H1 (cell line): ENCODE results near the gene NAAA. TPM values are rescaled to one million over a fixed set of nuclear protein-coding genes. Genes with fewer than 3 reads are reported as not detected.

Experiments used
- CTCF ChIA-PET: fragments of 300-600 bp; sonication (Branson Sonifier 250); formaldehyde crosslinking; loops from one replicate; lab custom pipeline; 2021; ENCODE audit not compliant: partially characterized antibody; lab: Charles Lee
- POLR2A ChIA-PET: fragments of 300-600 bp; sonication (Branson Sonifier 250); formaldehyde crosslinking; loops from one replicate; lab custom pipeline; 2021; ENCODE audit warnings: inconsistent platforms; ENCODE audit not compliant: partially characterized antibody; lab: Charles Lee
- DNase-seq, 2 experiments: peaks; one replicate each; pipeline versions ENCODE4 v3.0.0 to v3.0.0-alpha.2; 2010 to 2022; ENCODE audit warnings: low spot score in 2 of 2, low read depth in 1 of 2, mixed read lengths in 1 of 2
- FAIRE-seq: peaks from 2 replicates; lab custom pipeline; 2011; peaks lifted over from hg19 to GRCh38; lab: Jason Lieb, UNC
- H2AFZ ChIP-seq: 2 replicates; pipeline ENCODE4 v1.8.1; 2012; ENCODE audit warnings: low read length, inconsistent platforms
- H2AK5ac ChIP-seq: 2 replicates; pipeline ENCODE4 v1.6.1; 2013; ENCODE audit warnings: low read depth, low read length
- H2BK120ac ChIP-seq: replicated peaks from 2 replicates; pipeline ENCODE3; 2013; ENCODE audit warnings: low read depth, low read length, inconsistent platforms
- H2BK12ac ChIP-seq: 2 replicates; pipeline ENCODE4 v1.6.1; 2013; ENCODE audit warnings: low read depth, low read length
- H2BK15ac ChIP-seq: 2 replicates; pipeline ENCODE4 v1.6.1; 2013; ENCODE audit warnings: low read length
- H2BK20ac ChIP-seq: 2 replicates; pipeline ENCODE4 v1.6.1; 2013; ENCODE audit warnings: low read length
- H2BK5ac ChIP-seq: 2 replicates; pipeline ENCODE4 v1.6.1; 2013; ENCODE audit warnings: low read depth, low read length
- H3K14ac ChIP-seq: 2 replicates; pipeline ENCODE4 v1.6.1; 2013; ENCODE audit warnings: inconsistent platforms; ENCODE audit not compliant: insufficient read length
- H3K18ac ChIP-seq: 2 replicates; pipeline ENCODE4 v1.6.1; 2013; ENCODE audit warnings: low read length; ENCODE audit errors: extremely low read depth
- H3K23ac ChIP-seq: 2 replicates; pipeline ENCODE4 v1.6.1; 2013; ENCODE audit warnings: inconsistent platforms; ENCODE audit not compliant: insufficient read length
- H3K23me2 ChIP-seq: 2 replicates; pipeline ENCODE4 v1.6.1; 2013; ENCODE audit warnings: low read depth, low read length
- H3K27ac ChIP-seq: 2 replicates; pipeline ENCODE4 v1.6.1; 2011; ENCODE audit warnings: low read depth, low read length, inconsistent platforms
- H3K27me3 ChIP-seq, 4 experiments: replicated peaks in 1 of 4; 1 replicate in 1 of 4; 2 replicates in 3 of 4; pipeline versions ENCODE4 v1.6.1 to v1.8.1; 2011 to 2013; ENCODE audit warnings: low read length in 3 of 4, mild to moderate bottlenecking in 3 of 4, inconsistent platforms in 2 of 4, mixed read lengths in 2 of 4, moderate library complexity in 1 of 4; ENCODE audit not compliant: control insufficient read depth in 3 of 4, insufficient read depth in 3 of 4; ENCODE audit errors: extremely low read depth in 1 of 4
- H3K36me3 ChIP-seq, 4 experiments: 2 replicates each; pipeline versions ENCODE4 v1.6.1 to v1.8.1; 2011 to 2013; ENCODE audit warnings: mild to moderate bottlenecking in 4 of 4, low read length in 3 of 4, moderate library complexity in 2 of 4, control low read depth in 1 of 4, inconsistent platforms in 1 of 4; ENCODE audit not compliant: insufficient read depth in 4 of 4, control insufficient read depth in 2 of 4
- H3K4ac ChIP-seq: replicated peaks from 2 replicates; pipeline ENCODE3; 2013; ENCODE audit warnings: low read length, low read depth, mixed read lengths, inconsistent platforms; ENCODE audit not compliant: insufficient read length
- H3K4me1 ChIP-seq, 4 experiments: replicated peaks in 1 of 4; 1 replicate in 1 of 4; 2 replicates in 3 of 4; pipeline versions ENCODE4 v1.6.1 to v1.8.1; 2011 to 2013; ENCODE audit warnings: low read length in 3 of 4, inconsistent platforms in 2 of 4, mixed read lengths in 1 of 4; ENCODE audit not compliant: insufficient read depth in 4 of 4, control insufficient read depth in 3 of 4
- H3K4me2 ChIP-seq, 2 experiments: 2 replicates each; pipeline versions ENCODE4 v1.6.1 to v1.8.1; 2011 to 2013; ENCODE audit warnings: low read depth in 2 of 2, low read length in 2 of 2, control low read depth in 1 of 2, inconsistent platforms in 1 of 2, mild to moderate bottlenecking in 1 of 2; ENCODE audit not compliant: insufficient read depth in 1 of 2
- H3K4me3 ChIP-seq, 4 experiments: fragments of 200-600, 300-600 bp in 1 of 4; sonication (generic), shearing (Covaris generic), sonication (Bioruptor Twin) in 1 of 4; 2 replicates each; pipeline versions ENCODE4 v1.5.1 to v1.8.1; 2011 to 2016; ENCODE audit warnings: low read length in 4 of 4, low read depth in 3 of 4, control low read depth in 2 of 4, inconsistent platforms in 2 of 4, mild to moderate bottlenecking in 2 of 4, mixed read lengths in 1 of 4, moderate library complexity in 1 of 4; ENCODE audit not compliant: insufficient read depth in 2 of 4; ENCODE audit errors: extremely low read depth in 1 of 4
- H3K56ac ChIP-seq: replicated peaks from 2 replicates; pipeline ENCODE3; 2013; ENCODE audit warnings: low read depth, mild to moderate bottlenecking, mixed read lengths, low read length, inconsistent platforms; ENCODE audit not compliant: insufficient read length
- H3K79me1 ChIP-seq: 2 replicates; pipeline ENCODE4 v1.6.1; 2013; ENCODE audit warnings: low read depth, low read length, control low read depth
- H3K79me2 ChIP-seq, 2 experiments: 2 replicates each; pipeline versions ENCODE4 v1.6.1 to v1.8.1; 2012 to 2013; ENCODE audit warnings: low read length in 2 of 2, mild to moderate bottlenecking in 2 of 2, inconsistent platforms in 1 of 2; ENCODE audit not compliant: insufficient read depth in 2 of 2, control insufficient read depth in 1 of 2
- H3K9ac ChIP-seq, 4 experiments: replicated peaks in 1 of 4; 1 replicate in 1 of 4; 2 replicates in 3 of 4; pipeline versions ENCODE4 v1.6.1 to v1.8.1; 2011 to 2013; ENCODE audit warnings: low read depth in 3 of 4, low read length in 3 of 4, control low read depth in 2 of 4, mild to moderate bottlenecking in 2 of 4, moderate library complexity in 2 of 4, inconsistent platforms in 1 of 4; ENCODE audit errors: extremely low read depth in 1 of 4
- H3K9me3 ChIP-seq, 2 experiments: 2 replicates each; pipeline versions ENCODE4 v1.6.1 to v1.8.1; 2012 to 2013; ENCODE audit warnings: mild to moderate bottlenecking in 2 of 2, moderate library complexity in 2 of 2, control low read depth in 1 of 2, inconsistent platforms in 1 of 2, low read depth in 1 of 2, low read length in 1 of 2, mixed read lengths in 1 of 2; ENCODE audit not compliant: insufficient read depth in 2 of 2
- H4K20me1 ChIP-seq, 2 experiments: replicated peaks in 1 of 2; 2 replicates each; pipeline versions ENCODE3 to v1.8.1; 2011 to 2013; ENCODE audit warnings: inconsistent platforms in 2 of 2, low read length in 2 of 2, mild to moderate bottlenecking in 1 of 2; ENCODE audit not compliant: insufficient read depth in 2 of 2, control insufficient read depth in 1 of 2
- H4K5ac ChIP-seq: 2 replicates; pipeline ENCODE4 v1.6.1; 2013; ENCODE audit warnings: low read length, low read depth, mixed read lengths, inconsistent platforms; ENCODE audit not compliant: insufficient read length
- H4K8ac ChIP-seq: 2 replicates; pipeline ENCODE4 v1.8.0; 2013; ENCODE audit warnings: mild to moderate bottlenecking, moderate library complexity, low read length, inconsistent platforms; ENCODE audit not compliant: insufficient read depth; ENCODE audit errors: extremely low read depth
- H4K91ac ChIP-seq: replicated peaks from 2 replicates; pipeline ENCODE3; 2013; ENCODE audit warnings: low read length, mixed read lengths, inconsistent platforms; ENCODE audit not compliant: insufficient read length
- ATF3 ChIP-seq: IDR thresholded peaks from 2 replicates; pipeline ENCODE4 v1.6.1; 2011; ENCODE audit warnings: low read depth, mild to moderate bottlenecking, low read length; ENCODE audit not compliant: insufficient read depth
- CBX5 ChIP-seq: fragments of 300-800, 300-1000 bp; sonication (generic); IDR thresholded peaks from 2 replicates; pipeline ENCODE4 v1.7.1; 2016; ENCODE audit warnings: antibody characterized with exemption, low read length, low read depth
- CHD1 ChIP-seq: IDR thresholded peaks from 2 replicates; pipeline ENCODE4 v1.6.1; 2012; ENCODE audit warnings: low read depth, low read length, improper control_type of control experiment
- CREB1 ChIP-seq: IDR thresholded peaks from 2 replicates; pipeline ENCODE4 v1.6.1; 2012; ENCODE audit warnings: inconsistent platforms
- WGBS, 2 experiments: shearing (Covaris generic) in 1 of 2; methylation state at CpG; one replicate each; pipeline versions ENCODE4 v1.1.6 to v1.1.7; 2013 to 2015; ENCODE audit warnings: low lambda C conversion rate in 2 of 2, mixed read lengths in 2 of 2, inconsistent platforms in 1 of 2, low coverage in 1 of 2, missing lambda C conversion rate in 1 of 2; ENCODE audit not compliant: insufficient replicate concordance in 2 of 2, insufficient coverage in 1 of 2, insufficient read length in 1 of 2; ENCODE audit errors: extremely low coverage in 1 of 2, missing lambda C conversion rate in 1 of 2; 5-methylcytosine and 5-hydroxymethylcytosine counted together
- polyA plus RNA-seq, 7 experiments: library from polyadenylated mRNA; depleted of rRNA in 3 of 7; stranded (reverse) in 5 of 7; unstranded in 2 of 7; fragments of >200 nt in 5 of 7; fragments of 200-250 nt in 2 of 7; gene quantifications; 1 replicate in 5 of 7; 2 replicates in 1 of 7; 4 replicates in 1 of 7; pipeline versions ENCODE4 v1.2.1 to v1.2.3, GENCODE V29; 2011 to 2013; ENCODE audit warnings: missing spikeins in 2 of 7, mixed read lengths in 2 of 7
- total RNA-seq: library from RNA; stranded (reverse); fragmentation: NEBNext Ultra II Directional; extraction: Animal tissue kit (Norgen Biotek cat#: 25700); gene quantifications from 2 replicates; pipeline ENCODE4 v1.2.1, GENCODE V29; 2021

NAAA gene
- total and polyA plus RNA-seq, 2 of the 8 experiments (the other 6 are each of a cell fraction or from before 2014, with no cell fraction given) = 9.4 to 12.5 TPM

DNA sequence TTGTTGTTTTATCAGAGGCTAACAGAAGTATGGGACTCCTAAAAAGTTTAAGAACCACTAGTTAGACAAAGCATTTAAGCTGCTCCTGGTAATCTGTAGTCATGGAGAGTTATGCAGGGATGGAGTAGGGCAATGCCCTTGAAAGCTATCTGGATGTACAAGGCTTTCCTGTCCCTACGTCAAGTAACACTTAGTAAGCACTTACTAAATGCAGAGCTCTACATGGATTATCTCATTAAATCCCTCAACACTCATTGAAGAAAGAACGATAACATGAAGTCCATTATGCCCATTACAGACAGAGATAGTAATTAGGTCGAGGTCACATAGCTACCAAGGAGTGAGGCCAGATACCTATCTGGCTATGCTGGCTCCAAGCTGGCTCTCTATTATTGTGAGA lies 71.7 kb downstream of the NAAA start:
- no peak overlapping the region for H2BK15ac ChIP-seq
- DNase-seq (no peak), FAIRE-seq (no peak)
- no peak overlapping the region for H3K23ac ChIP-seq
- no peak overlapping the region for H3K18ac ChIP-seq
- WGBS, 2 experiments = 58% methylated on average over 3 of the region's 3 CpGs; no CpG with 5 or more reads in 1 of the 2 experiments
- TF ChIP-seq CREB1 (no peak), CHD1 (no peak), CBX5 (no peak), ATF3 (no peak)
- no peak overlapping the region for H2BK12ac ChIP-seq
- H3K23me2 ChIP-seq = no peaks in the 10 kb centered on the region
- no peak overlapping the region for H3K9ac ChIP-seq
- no peaks in the 10 kb centered on the region for H3K4me1 ChIP-seq
- no peak overlapping the region for H2BK5ac ChIP-seq
- no peak overlapping the region for H4K5ac ChIP-seq
- no peaks in the 10 kb centered on the region for H3K36me3 ChIP-seq
- no peak overlapping the region for H2AK5ac ChIP-seq
- no peak overlapping the region for H2AFZ ChIP-seq
- H3K4me3 ChIP-seq = no peak overlapping the region
- POLR2A ChIA-PET = no interaction called here
- no peaks in the 10 kb centered on the region for H3K27me3 ChIP-seq
- H3K27ac ChIP-seq = no peak overlapping the region
- no peak overlapping the region for H4K91ac ChIP-seq
- H3K79me1 ChIP-seq = no peaks in the 10 kb centered on the region
- H3K9me3 ChIP-seq = no peaks in the 10 kb centered on the region
- no peak overlapping the region for H4K8ac ChIP-seq
- H3K14ac ChIP-seq = no peak overlapping the region
- H3K4me2 ChIP-seq = no peak overlapping the region
- H4K20me1 ChIP-seq = no peaks in the 10 kb centered on the region
- no peak overlapping the region for H3K4ac ChIP-seq
- H3K79me2 ChIP-seq = no peaks in the 10 kb centered on the region
- H3K56ac ChIP-seq = no peak overlapping the region
- H2BK20ac ChIP-seq = no peak overlapping the region
- no peak overlapping the region for H2BK120ac ChIP-seq
- CTCF ChIA-PET = interaction anchor here (1.0 to 1.9 kb wide), 6 partner anchors 8 to 47 kb away, joined by 3 to 13 read pairs (median 5); no protein-coding TSS in a partner anchor
